ENCODE data around the gene PTPRG. TPM values are rescaled to one million over a fixed set of nuclear protein-coding genes. Genes with fewer than 3 reads are reported as not detected.

PTPRG gene
- total and polyA plus RNA-seq, 10 of the 15 experiments (the other 5 are each of a cell fraction or from before 2014, with no cell fraction given) = 0.29 to 20.7 (median 1.4) TPM

- TF ChIP-seq EED (IDR thresholded peaks at IDR 0.05; ENCODE audit: low read depth) = no peak
- peak; percentile 70 to 81; a peak in 3 of 4 replicates for TF ChIP-seq IKZF2 (IDR thresholded peaks at IDR 0.05)
- TF ChIP-seq HDGF (IDR thresholded peaks at IDR 0.05) = 0 out of 2 replicates have a peak, but pooled peaks have one; percentile 30
- TF ChIP-seq ZZZ3 (IDR thresholded peaks at IDR 0.05; ENCODE audit: control insufficient read depth, insufficient read length, low read depth) = no peak
- peak; percentile 60; the same call in 1 of the 2 replicates for TF ChIP-seq NBN (IDR thresholded peaks at IDR 0.05)
- TF ChIP-seq DPF2 (IDR thresholded peaks at IDR 0.05) = peak; percentile 64; the same call in 1 of the 2 replicates
- peak; percentile 56 for TF ChIP-seq SKIL (IDR thresholded peaks at IDR 0.05; ENCODE audit: low read depth, poor library complexity, severe bottlenecking)
- TF ChIP-seq MLLT1 (IDR thresholded peaks at IDR 0.05) = peak; percentile 55; the same call in 1 of the 2 replicates
- TF ChIP-seq BACH1 (IDR thresholded peaks at IDR 0.05; ENCODE audit: borderline replicate concordance) = peak; percentile 38; the same call in 1 of the 2 replicates
- no peak for TF ChIP-seq POLR2A (IDR thresholded peaks at IDR 0.05; ENCODE audit: low read depth, low read length)
- no peak for TF ChIP-seq TAF1 (IDR thresholded peaks at IDR 0.05; ENCODE audit: borderline replicate concordance, low read depth, low read length)
- peak; percentile 74 for TF ChIP-seq IKZF1 (conservative IDR thresholded peaks at IDR 0.05)
- peak; percentile 40; the same call in 1 of the 2 replicates for TF ChIP-seq NR2F1 (conservative IDR thresholded peaks at IDR 0.05)
- TF ChIP-seq ZNF592 (IDR thresholded peaks at IDR 0.05) = no peak
Observed at GRCh38 chr3:61910732-61911131, 349.4 kb downstream of the PTPRG start (continued).
